ENCODE results near the gene MED22. TPM values are rescaled to one million over a fixed set of nuclear protein-coding genes. Genes with fewer than 3 reads are reported as not detected.

The MED22 gene
- total and polyA plus RNA-seq, 2 donors (not counting 1 experiment from before 2014, with no cell fraction given), result 13.9 to 17.8 TPM

GRCh38 chr9:133390713-133391112, 42.8 kb upstream of the MED22 start:
- no peaks in the 10 kb centered on the region for H3K4me1 ChIP-seq (ENCODE audit: control insufficient read depth, extremely low read depth, insufficient read depth, low read length)
- no peak for DNase-seq (ENCODE audit: low read depth in 2 of 2)
- no peak overlapping the region for H3K4me2 ChIP-seq (ENCODE audit: extremely low read depth, insufficient read depth, low read length)
- H3K4me3 ChIP-seq (replicated peaks in 1 of 4; ENCODE audit: control extremely low read depth in 1 of 4, insufficient read depth in 1 of 4, low read depth in 3 of 4, low read length in 4 of 4), result no peak overlapping the region
- peaks cover 6% of the 10 kb centered on the region for H3K27me3 ChIP-seq (ENCODE audit: control insufficient read depth, insufficient read depth, low read length)
- no peaks in the 10 kb centered on the region for H3K79me2 ChIP-seq (ENCODE audit: control insufficient read depth, insufficient read depth, low read length)
- no peaks in the 10 kb centered on the region for H4K20me1 ChIP-seq (ENCODE audit: control insufficient read depth, extremely low read depth, insufficient read depth, low read length)
- no peaks in the 10 kb centered on the region for H3K9me3 ChIP-seq (ENCODE audit: control insufficient read depth, insufficient read depth, low read depth, low read length)
- no peak overlapping the region for H3K9ac ChIP-seq (ENCODE audit: insufficient read depth, low read length)
- H3K36me3 ChIP-seq (ENCODE audit: control insufficient read depth, insufficient read depth, low read length), result no peaks in the 10 kb centered on the region
- TF ChIP-seq CTCF (conservative IDR thresholded peaks at IDR 0.05 in 1 of 2, IDR thresholded peaks at IDR 0.05 in 1 of 2; ENCODE audit: low read depth in 1 of 2, low read length in 2 of 2), result no peak
- TF ChIP-seq EZH2 (IDR thresholded peaks at IDR 0.05; ENCODE audit: low read length, missing control alignments), result no peak
- no peak overlapping the region for H3K27ac ChIP-seq (ENCODE audit: insufficient read depth, low read length)
- no peak overlapping the region for H2AFZ ChIP-seq (ENCODE audit: low read length)

- H3K9ac ChIP-seq (ENCODE audit: insufficient read depth, low read length), result no peak overlapping the region
- no peak for DNase-seq (ENCODE audit: low read depth in 2 of 2)
These were observed 41.6 kb upstream of the MED22 start for GRCh38 chr9:133389562-133389961.

GRCh38 chr9:133389025-133389557, 41.2 kb upstream of the MED22 start:
- DNase-seq (ENCODE audit: low read depth in 2 of 2), result no peak
- Histone ChIP-seq H3K4me1 (ENCODE audit: control insufficient read depth, extremely low read depth, insufficient read depth, low read length) (no peaks in the 10 kb centered on the region), H3K4me2 (ENCODE audit: extremely low read depth, insufficient read depth, low read length) (no peak overlapping the region), H3K79me2 (ENCODE audit: control insufficient read depth, insufficient read depth, low read length) (no peaks in the 10 kb centered on the region), H3K27me3 (ENCODE audit: control insufficient read depth, insufficient read depth, low read length) (peaks cover 4% of the 10 kb centered on the region), H3K4me3 (replicated peaks in 1 of 4; ENCODE audit: control extremely low read depth in 1 of 4, insufficient read depth in 1 of 4, low read depth in 3 of 4, low read length in 4 of 4) (no peak overlapping the region), H3K36me3 (ENCODE audit: control insufficient read depth, insufficient read depth, low read length) (no peaks in the 10 kb centered on the region), H3K27ac (ENCODE audit: insufficient read depth, low read length) (no peak overlapping the region), H4K20me1 (ENCODE audit: control insufficient read depth, extremely low read depth, insufficient read depth, low read length) (no peaks in the 10 kb centered on the region), H3K9ac (ENCODE audit: insufficient read depth, low read length) (no peak overlapping the region), H2AFZ (ENCODE audit: low read length) (no peak overlapping the region), H3K9me3 (ENCODE audit: control insufficient read depth, insufficient read depth, low read depth, low read length) (no peaks in the 10 kb centered on the region)
- TF ChIP-seq CTCF (conservative IDR thresholded peaks at IDR 0.05 in 1 of 2, IDR thresholded peaks at IDR 0.05 in 1 of 2; ENCODE audit: low read depth in 1 of 2, low read length in 2 of 2), result no peak
- no peak for TF ChIP-seq EZH2 (IDR thresholded peaks at IDR 0.05; ENCODE audit: low read length, missing control alignments)

More at GRCh38 chr9:133389562-133389961, 41.6 kb upstream of the MED22 start:
- H3K27me3 ChIP-seq (ENCODE audit: control insufficient read depth, insufficient read depth, low read length), result peaks cover 4% of the 10 kb centered on the region
- no peak for TF ChIP-seq EZH2 (IDR thresholded peaks at IDR 0.05; ENCODE audit: low read length, missing control alignments)
- no peak for TF ChIP-seq CTCF (conservative IDR thresholded peaks at IDR 0.05 in 1 of 2, IDR thresholded peaks at IDR 0.05 in 1 of 2; ENCODE audit: low read depth in 1 of 2, low read length in 2 of 2)
- no peak overlapping the region for H2AFZ ChIP-seq (ENCODE audit: low read length)
- H3K4me1 ChIP-seq (ENCODE audit: control insufficient read depth, extremely low read depth, insufficient read depth, low read length), result no peaks in the 10 kb centered on the region
- no peak overlapping the region for H3K4me2 ChIP-seq (ENCODE audit: extremely low read depth, insufficient read depth, low read length)
- H3K36me3 ChIP-seq (ENCODE audit: control insufficient read depth, insufficient read depth, low read length), result no peaks in the 10 kb centered on the region
- no peaks in the 10 kb centered on the region for H4K20me1 ChIP-seq (ENCODE audit: control insufficient read depth, extremely low read depth, insufficient read depth, low read length)
- no peaks in the 10 kb centered on the region for H3K79me2 ChIP-seq (ENCODE audit: control insufficient read depth, insufficient read depth, low read length)
- H3K4me3 ChIP-seq (replicated peaks in 1 of 4; ENCODE audit: control extremely low read depth in 1 of 4, insufficient read depth in 1 of 4, low read depth in 3 of 4, low read length in 4 of 4), result no peak overlapping the region
- no peaks in the 10 kb centered on the region for H3K9me3 ChIP-seq (ENCODE audit: control insufficient read depth, insufficient read depth, low read depth, low read length)
- H3K27ac ChIP-seq (ENCODE audit: insufficient read depth, low read length), result no peak overlapping the region
